IPS-11a (cell line): ENCODE measurements around the gene ZSCAN31.
"Not testable (repeated sequence)": the region's sequence is repeated elsewhere in the genome, so short reads cannot be mapped to it uniquely, and the experiment has no call there.

Experiments used
- H3K4me3 ChIP-seq: one replicate; pipeline ENCODE4 v1.5.1; 2013; ENCODE audit warnings: low read depth, low read length, control low read depth

Gene ZSCAN31

GRCh38 chr6:28323813-28324424 lies 12.0 kb downstream of the ZSCAN31 start:
- H3K4me3 ChIP-seq = no peak overlapping the region

- no peak overlapping the region for H3K4me3 ChIP-seq
Measured at GRCh38 chr6:28322661-28323060, 13.3 kb downstream of the ZSCAN31 start.

GRCh38 chr6:28317866-28318265 lies 18.1 kb downstream of the ZSCAN31 start:
- not testable (repeated sequence) for H3K4me3 ChIP-seq

DNA sequence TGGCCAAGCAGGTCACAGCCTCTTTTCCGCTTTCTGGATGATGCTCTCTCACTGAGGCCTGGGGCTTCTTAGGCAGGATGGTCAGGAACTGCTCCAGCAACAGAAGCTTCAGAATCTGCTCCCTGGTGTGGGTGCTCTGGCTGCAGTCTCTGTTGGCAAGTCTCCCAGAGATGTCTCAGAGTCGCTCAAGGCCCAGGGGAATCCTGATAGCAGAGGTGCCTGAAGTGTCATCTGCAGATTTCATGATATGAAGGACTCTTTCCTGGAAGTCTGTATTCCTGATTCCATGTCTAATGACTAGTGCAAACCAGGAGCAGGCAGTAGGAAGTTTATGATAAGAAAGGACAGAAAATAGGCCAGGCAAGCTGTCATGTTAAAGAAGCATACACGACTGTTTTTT lies 20.3 kb downstream of the ZSCAN31 start:
- H3K4me3 ChIP-seq = no peak overlapping the region

DNA sequence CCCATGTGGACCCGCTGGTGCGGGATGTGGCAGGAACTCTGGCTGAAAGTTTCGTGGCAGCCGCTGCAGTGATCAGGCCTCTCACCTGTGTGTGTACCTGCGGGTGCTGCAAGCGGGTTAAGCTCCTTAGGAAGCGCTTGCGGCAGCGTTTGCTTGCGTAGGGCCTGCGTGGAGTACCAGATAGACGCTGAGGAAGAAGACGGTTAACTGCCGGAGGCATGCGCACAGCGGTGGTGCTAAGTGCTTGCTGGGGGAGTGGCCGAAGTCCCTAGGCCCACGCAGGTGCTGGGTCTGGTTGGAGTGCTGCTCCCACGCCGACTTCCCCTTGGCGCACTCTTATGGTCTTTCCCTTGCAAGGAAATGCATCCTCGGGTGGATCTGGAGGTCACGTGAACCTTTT lies 23.0 kb downstream of the ZSCAN31 start:
- H3K4me3 ChIP-seq = no peak overlapping the region

DNA sequence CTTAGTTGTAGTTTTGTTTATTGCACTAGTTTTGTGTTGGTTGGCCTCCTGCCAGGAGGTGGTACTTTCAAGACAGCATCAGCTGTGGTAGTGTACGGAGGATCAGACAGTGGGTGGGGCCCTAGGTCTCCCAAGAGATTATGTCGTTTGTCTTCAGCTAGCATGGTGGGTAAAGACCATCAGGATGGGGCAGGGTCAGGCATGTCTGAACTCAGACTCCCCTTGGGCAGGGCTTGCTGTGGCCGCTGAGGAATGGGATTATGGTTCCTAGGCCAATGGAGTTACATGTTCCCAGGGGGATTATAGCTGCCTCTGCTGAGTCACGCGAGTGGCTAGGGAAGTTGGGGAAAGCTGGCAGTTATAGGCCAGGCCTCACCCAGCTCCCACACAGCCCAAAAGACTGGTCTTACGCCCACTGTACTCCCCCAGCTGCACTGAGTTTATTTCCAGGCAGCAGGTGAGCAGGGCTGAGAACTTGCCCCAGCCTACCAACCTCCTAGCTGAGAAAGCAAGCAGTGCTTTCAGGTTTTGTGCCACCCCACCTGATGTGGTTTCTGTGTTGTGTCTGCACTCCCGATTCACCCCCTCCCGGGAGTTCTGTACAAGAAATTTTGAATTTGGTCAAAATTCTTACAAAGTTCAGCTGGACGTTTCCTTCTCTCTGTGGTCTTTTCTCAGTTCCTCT lies 24.7 kb downstream of the ZSCAN31 start:
- no peak overlapping the region for H3K4me3 ChIP-seq

DNA sequence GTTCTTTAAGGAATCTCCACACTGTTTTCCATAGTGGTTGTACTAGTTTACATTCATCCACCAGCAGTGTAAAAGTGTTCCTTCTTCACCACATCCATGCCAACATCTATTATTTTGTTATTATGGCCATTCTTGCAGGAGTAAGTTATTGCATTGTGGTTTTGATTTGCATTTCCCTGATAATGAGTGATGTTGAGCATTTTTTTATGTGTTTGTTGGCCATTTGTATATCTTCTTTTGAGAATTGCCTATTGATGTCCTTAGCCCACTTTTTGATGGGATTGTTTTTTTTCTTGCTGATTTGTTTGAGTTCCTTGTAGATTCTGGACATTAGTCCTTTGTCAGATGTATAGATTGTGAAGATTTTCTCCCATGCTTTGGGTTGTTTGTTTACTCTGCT lies 29.6 kb downstream of the ZSCAN31 start:
- not testable (repeated sequence) for H3K4me3 ChIP-seq

GRCh38 chr6:28303570-28303969 lies 32.4 kb downstream of the ZSCAN31 start:
- no peak overlapping the region for H3K4me3 ChIP-seq

DNA sequence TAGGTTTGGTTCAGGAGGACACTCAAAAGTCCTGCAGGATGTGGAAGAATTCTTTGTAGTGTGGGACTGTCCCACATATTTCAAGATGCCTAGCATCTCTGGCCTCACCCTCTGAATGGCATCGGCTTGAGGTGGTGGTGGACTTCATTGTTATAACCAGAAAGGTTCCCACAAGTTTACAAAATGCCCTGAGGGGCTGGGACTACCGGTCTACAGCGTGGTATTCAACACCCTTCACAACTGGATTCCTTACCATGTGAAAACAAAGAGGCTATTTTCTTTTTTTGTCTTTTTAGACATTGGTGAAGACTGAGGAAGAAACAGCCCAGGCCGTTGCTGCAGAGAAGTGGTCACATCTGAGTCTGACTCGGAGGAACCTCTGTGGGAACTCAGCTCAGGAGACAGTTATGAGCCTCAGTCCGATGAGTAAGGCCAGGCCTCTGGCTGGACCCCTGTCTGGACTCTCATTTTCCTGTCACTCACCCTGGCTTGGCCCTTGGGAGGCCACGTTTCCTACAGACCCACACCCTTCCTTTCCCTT lies 39.4 kb downstream of the ZSCAN31 start:
- H3K4me3 ChIP-seq = no peak overlapping the region

DNA sequence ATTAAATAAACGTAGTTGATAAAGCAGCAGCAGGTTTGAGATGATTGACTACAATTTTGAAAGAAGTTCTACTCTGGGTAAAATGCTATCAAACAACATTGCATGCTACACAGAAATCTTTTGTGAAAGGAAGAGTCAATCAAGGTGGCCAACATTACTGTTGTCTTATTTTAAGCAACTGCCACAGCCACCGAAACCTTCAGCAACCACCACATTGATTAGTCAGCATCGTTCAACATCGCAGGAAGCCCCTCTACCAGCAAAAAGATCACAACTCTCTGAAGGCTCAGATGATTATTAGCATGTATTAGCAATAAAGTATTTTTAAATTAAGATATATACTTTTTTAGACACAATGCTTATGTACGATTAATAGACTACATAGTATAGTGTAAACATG lies 40.6 kb downstream of the ZSCAN31 start:
- no peak overlapping the region for H3K4me3 ChIP-seq

- no peak overlapping the region for H3K4me3 ChIP-seq
Measured at GRCh38 chr6:28291573-28291972, 44.4 kb downstream of the ZSCAN31 start.

DNA sequence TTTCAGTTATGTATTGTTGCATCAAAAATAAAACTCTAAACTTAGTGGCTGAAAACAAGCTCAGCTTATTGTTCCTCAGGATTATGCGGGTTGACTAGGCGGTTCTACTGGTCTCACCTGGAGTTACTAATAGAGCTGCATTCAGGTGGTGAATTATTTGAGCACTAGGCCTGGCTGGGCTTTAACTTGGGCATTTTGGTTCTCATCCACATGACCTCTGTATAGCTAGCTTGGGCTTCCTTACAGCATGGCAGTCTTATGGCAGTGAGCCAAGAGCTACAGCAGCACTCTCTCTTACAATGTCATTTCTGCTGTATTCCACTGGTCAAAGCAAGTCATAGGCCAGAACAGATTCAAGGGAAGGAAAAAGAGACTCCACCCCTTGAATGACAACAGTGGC lies 53.0 kb downstream of the ZSCAN31 start:
- H3K4me3 ChIP-seq = no peak overlapping the region

DNA sequence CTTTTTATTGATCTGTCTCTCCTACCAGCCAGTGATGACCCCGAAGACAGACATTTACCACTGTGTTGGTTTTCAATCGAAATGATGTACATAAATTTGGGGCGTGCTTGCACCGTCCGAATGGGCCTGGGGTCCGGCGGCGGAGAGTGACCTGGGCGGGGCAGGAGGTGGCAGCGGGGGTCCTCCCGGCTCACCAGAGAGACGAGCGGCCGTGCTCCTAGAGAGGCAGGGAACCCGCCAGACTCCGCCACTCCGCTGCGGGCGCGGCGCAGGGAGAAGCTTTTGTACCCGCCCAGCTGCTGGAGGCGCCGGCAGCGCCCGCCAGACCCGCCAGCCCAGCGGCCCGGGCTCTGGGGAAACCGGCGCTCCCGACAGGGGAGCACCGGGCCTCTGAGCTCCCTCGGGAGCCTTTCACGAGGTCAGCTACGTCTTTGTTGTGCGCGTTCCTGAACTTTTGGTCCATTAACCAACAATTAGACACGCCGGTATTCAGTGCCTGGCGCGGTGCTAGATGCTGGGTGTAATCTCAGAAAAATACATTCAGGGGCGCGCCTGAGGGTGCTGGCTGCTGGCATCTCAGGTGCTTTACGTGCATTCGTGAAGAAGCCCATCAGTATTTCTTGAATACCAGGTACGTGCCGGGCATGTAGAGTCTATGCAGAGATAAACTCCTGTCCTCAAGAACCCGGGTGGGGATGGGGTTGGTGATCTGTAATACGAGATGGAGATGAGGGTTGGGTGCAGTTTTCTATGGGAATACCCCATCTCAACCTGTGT lies 54.5 kb downstream of the ZSCAN31 start, which contains the start of gene PGBD1:
PGBD1 (plus strand) TSS at position 285 of the 777 bp plus-strand sequence. CDS start 2,242 bp downstream, outside the sequence.
- peak within 1 kb of the TSS; percentile 93 for H3K4me3 ChIP-seq

DNA sequence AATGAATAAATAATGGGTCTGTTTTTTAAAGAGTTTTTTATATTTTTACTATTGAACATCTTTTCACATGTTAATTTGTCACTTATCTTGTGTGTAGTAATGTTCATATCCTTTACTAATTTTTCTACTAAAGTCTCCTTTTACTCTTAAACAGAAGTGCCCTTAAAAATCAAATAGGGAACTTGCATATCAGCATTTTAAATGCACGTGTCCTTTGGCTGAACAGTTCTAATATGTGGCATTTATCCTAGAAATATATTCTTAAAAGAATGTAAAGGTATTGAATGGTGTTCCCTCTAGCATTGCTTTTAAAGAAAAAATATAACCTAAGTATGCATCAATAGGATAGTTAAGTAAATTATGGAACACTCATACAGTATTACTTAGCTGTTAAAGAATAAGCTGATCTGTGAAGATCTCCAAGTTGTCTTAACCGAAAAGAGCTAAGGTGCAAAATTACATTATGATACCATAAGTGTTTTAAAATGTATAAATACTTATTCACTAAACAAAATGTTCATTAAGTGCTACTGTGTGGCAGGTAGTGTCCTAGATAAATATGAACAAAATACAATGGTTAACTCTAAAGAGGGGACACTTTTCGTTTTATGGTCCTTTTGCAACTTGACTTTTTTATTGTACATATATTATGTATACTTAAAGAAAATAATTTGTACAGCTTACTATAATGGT lies 55.2 kb downstream of the ZSCAN31 start:
- peak overlapping the region; percentile 93 for H3K4me3 ChIP-seq

- no peak overlapping the region for H3K4me3 ChIP-seq
Measured at GRCh38 chr6:28277746-28278145, 58.2 kb downstream of the ZSCAN31 start.

DNA sequence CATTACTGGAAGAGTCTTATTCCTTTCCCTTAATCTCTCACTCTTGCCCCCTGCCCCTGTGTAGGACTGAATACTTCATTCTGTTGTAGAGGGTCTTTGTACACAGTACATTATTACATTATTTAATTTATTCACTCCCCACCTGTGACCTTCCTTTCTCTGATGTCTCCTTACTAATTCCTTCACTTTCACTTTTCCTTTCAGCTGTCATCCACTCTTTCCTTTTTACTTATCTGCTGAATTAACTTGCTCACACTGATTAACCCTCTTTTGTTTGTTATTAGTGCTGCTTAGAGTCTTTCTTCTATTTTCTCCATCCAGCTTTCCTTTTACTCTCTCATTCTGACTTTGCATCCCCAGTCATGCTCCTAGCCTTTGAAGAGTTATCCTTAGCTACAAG lies 61.1 kb downstream of the ZSCAN31 start:
- no peak overlapping the region for H3K4me3 ChIP-seq
